Lung (tissue), 12 donors: ENCODE results near the gene TMCO4. TPM values are rescaled to one million over a fixed set of nuclear protein-coding genes. Genes with fewer than 3 reads are reported as not detected.

Source experiments
- ATAC-seq: fragments of 200-7000 bp; cut with Tn5 transposase; one replicate; pipeline ENCODE4 v1.9.1; 2020; ENCODE audit warnings: moderate number of reproducible peaks; ENCODE audit not compliant: insufficient read depth, low FRiP score
- DNase-seq, 3 donors: peaks; one replicate each; pipeline ENCODE4 v3.0.0-alpha.2; 2013 to 2017
- H3K27ac ChIP-seq, 2 donors: one replicate each; pipeline ENCODE4 v1.5.1; 2013; ENCODE audit warnings: mild to moderate bottlenecking in 2 of 2, moderate library complexity in 2 of 2, control low read depth in 1 of 2, inconsistent platforms in 1 of 2, low read depth in 1 of 2, low read length in 1 of 2
- H3K27me3 ChIP-seq, 3 donors: one replicate each; pipeline ENCODE4 v1.5.1; 2013; ENCODE audit warnings: low read length in 2 of 3; ENCODE audit not compliant: control insufficient read depth in 3 of 3, insufficient read depth in 3 of 3
- H3K36me3 ChIP-seq, 4 donors: one replicate each; pipeline ENCODE4 v1.5.1; 2013; ENCODE audit warnings: low read length in 4 of 4, mild to moderate bottlenecking in 1 of 4, moderate library complexity in 1 of 4; ENCODE audit not compliant: control insufficient read depth in 4 of 4, insufficient read depth in 4 of 4
- H3K4me1 ChIP-seq, 5 donors: one replicate each; pipeline ENCODE4 v1.5.1; 2013; ENCODE audit warnings: low read length in 5 of 5, mild to moderate bottlenecking in 2 of 5, moderate library complexity in 1 of 5; ENCODE audit not compliant: control insufficient read depth in 5 of 5, insufficient read depth in 5 of 5
- H3K4me3 ChIP-seq: one replicate; pipeline ENCODE4 v1.5.1; 2013; ENCODE audit warnings: mild to moderate bottlenecking, control low read depth, moderate library complexity
- H3K9ac ChIP-seq, 2 donors: one replicate each; pipeline ENCODE4 v1.5.1; 2013; ENCODE audit warnings: low read length in 2 of 2, control low read depth in 1 of 2; ENCODE audit not compliant: insufficient read depth in 1 of 2
- H3K9me3 ChIP-seq, 4 donors: one replicate each; pipeline ENCODE4 v1.5.1; 2013; ENCODE audit warnings: low read length in 3 of 4, mild to moderate bottlenecking in 1 of 4, moderate library complexity in 1 of 4; ENCODE audit not compliant: control insufficient read depth in 4 of 4, insufficient read depth in 3 of 4
- CTCF ChIP-seq: IDR thresholded peaks from 2 replicates; pipeline ENCODE4 v1.5.1; 2012; ENCODE audit warnings: mild to moderate bottlenecking; ENCODE audit errors: control extremely low read depth, extremely low read depth
- WGBS, 2 donors: extraction: QIAGEN DNeasy Blood & Tissue Kit; methylation state at CpG; one replicate each; pipeline ENCODE4 v1.1.7; 2013; 5-methylcytosine and 5-hydroxymethylcytosine counted together
- polyA plus RNA-seq, 2 donors: library from polyadenylated mRNA; stranded (reverse); fragments of 200-250 nt; gene quantifications; one replicate each; pipeline ENCODE4 v1.2.1, GENCODE V29; 2013
- total RNA-seq, 2 donors: library from RNA; depleted of rRNA in 1 of 2; stranded (reverse); fragments of >200 nt in 1 of 2; gene quantifications; one replicate each; pipeline ENCODE4 v1.2.1, GENCODE V29; 2014 to 2021
- donor health status: control.
- donor health status: control.
- donor health status: Bipolar disorder and iron deficiency.
- donor health status: healthy.
- donor health status: DM: yes; HTN: yes; CAD: no.

TMCO4 gene
- total and polyA plus RNA-seq, 4 donors: 14.3 to 27.8 (median 19.5) TPM

- 85 to 91% methylated on average over 9 of the region's 9 CpGs for WGBS, 2 donors
- ATAC-seq: no peak
- H3K9me3 ChIP-seq: no peaks in the 10 kb centered on the region
- TF ChIP-seq CTCF: no peak
- no peak overlapping the region for H3K4me3 ChIP-seq
- H3K27ac ChIP-seq: no peak overlapping the region
- DNase-seq: no peak
- H3K36me3 ChIP-seq: peaks cover 0 to 23% (median 4%) of the 10 kb centered on the region in 4 donors
- no peaks in the 10 kb centered on the region for H3K27me3 ChIP-seq
- H3K9ac ChIP-seq: no peak overlapping the region
- no peaks in the 10 kb centered on the region for H3K4me1 ChIP-seq
Observed at GRCh38 chr1:19752083-19752696, 47.5 kb downstream of the TMCO4 start.

GRCh38 chr1:19750882-19751276 lies 48.8 kb downstream of the TMCO4 start:
- no peak for TF ChIP-seq CTCF
- 94 to 95% methylated on average over 3 of the region's 3 CpGs for WGBS, 2 donors
- peaks cover 0 to 33% (median 4%) of the 10 kb centered on the region in 4 donors for H3K36me3 ChIP-seq

GRCh38 chr1:19750101-19750881 lies 49.4 kb downstream of the TMCO4 start:
- 87 to 90% methylated on average over 15 of the region's 15 CpGs for WGBS, 2 donors
- H3K4me1 ChIP-seq: no peaks in the 10 kb centered on the region
- peaks cover 0 to 35% (median 6%) of the 10 kb centered on the region in 4 donors for H3K36me3 ChIP-seq
- H3K9ac ChIP-seq: no peak overlapping the region
- no peaks in the 10 kb centered on the region for H3K9me3 ChIP-seq
- no peak for ATAC-seq
- H3K27me3 ChIP-seq: no peaks in the 10 kb centered on the region
- no peak for DNase-seq
- H3K27ac ChIP-seq: no peak overlapping the region
- H3K4me3 ChIP-seq: no peak overlapping the region
- no peak for TF ChIP-seq CTCF

More at GRCh38 chr1:19750882-19751276, 48.8 kb downstream of the TMCO4 start:
- no peak for DNase-seq
- Histone ChIP-seq H3K9me3 (no peaks in the 10 kb centered on the region), H3K4me1 (no peaks in the 10 kb centered on the region), H3K4me3 (no peak overlapping the region), H3K9ac (no peak overlapping the region), H3K27me3 (no peaks in the 10 kb centered on the region), H3K27ac (no peak overlapping the region)
- ATAC-seq: no peak
